HG02623 (cell line): ENCODE results near the gene CORO1C.
"Not testable (repeated sequence)": the region's sequence is repeated elsewhere in the genome, so short reads cannot be mapped to it uniquely, and the experiment has no call there.

Source experiments
- ATAC-seq: cut with Tn5 transposase; IDR thresholded peaks from one replicate; pipeline ENCODE4 v1.9.1; 2021; ENCODE audit warnings: moderate library complexity; ENCODE audit not compliant: unreplicated experiment

Gene CORO1C

DNA sequence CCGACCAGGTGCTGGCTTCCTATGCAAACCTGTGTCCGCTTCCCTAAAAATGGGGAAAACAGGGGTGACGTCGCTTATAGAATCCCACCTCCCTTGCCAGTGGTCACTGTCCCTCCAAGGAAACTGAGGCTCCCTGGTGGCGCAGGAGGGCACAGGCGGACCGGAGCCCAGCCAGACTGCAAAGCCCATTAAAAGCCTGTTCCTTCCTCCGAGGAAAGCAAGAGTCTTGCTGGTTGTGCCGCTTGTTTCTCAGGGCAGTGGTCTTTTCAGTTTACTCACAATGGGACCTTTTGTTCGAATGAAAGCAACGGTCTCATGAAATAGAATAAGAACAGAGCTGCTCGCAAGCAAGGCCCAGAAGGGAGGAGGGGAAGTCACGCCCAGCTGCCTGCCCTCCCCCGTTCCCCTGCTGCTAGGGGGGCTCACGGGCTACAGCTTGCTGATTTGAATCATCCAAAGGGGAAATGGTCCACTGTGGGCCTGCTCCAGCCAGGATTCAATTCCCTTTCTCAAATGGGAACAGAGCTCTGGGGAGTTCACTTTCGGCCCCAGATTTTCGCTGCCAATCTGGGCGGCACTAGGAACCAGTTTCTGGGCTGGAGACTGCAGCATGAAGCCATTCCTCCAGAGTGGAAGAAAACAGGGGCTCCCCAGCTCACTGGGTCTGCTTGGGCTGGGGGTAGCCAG is 93.0 kb downstream of the CORO1C start:
- ATAC-seq: no peak

DNA sequence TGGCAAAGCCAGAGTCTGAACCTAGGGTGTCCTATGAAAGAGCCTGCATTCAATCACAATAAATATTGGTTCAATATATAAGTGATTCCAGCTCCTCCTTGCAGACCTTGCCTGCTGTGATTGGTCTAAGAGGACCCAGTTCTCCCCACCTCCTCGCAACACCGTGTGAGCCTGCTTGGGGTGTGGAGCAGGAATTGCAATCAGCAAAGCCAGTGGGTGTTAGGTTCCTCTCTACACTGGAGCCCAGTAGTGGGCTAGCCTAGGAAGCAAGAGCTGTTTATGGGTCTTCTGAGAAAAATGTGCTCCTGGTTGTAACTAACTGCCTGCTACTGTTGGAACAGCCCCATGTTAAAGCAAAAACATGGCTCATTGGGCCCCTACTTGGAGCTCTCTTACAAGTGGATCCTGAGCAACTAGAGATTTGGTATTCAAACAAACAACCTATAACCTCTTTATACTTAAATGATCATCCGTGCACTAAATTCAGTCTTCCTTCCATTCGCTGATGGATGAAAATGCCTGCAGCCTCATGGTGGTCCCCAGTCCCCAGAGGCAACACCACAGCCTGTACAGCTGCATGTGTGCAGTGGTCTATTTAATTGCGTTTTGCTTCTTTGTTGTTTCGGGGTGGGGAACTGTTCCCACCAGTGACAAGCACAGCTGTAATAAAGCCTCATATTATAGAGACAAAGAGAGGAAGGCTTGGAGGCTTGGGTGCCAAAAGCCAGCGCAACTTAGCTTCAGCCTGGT is 93.9 kb downstream of the CORO1C start:
- no peak for ATAC-seq

DNA sequence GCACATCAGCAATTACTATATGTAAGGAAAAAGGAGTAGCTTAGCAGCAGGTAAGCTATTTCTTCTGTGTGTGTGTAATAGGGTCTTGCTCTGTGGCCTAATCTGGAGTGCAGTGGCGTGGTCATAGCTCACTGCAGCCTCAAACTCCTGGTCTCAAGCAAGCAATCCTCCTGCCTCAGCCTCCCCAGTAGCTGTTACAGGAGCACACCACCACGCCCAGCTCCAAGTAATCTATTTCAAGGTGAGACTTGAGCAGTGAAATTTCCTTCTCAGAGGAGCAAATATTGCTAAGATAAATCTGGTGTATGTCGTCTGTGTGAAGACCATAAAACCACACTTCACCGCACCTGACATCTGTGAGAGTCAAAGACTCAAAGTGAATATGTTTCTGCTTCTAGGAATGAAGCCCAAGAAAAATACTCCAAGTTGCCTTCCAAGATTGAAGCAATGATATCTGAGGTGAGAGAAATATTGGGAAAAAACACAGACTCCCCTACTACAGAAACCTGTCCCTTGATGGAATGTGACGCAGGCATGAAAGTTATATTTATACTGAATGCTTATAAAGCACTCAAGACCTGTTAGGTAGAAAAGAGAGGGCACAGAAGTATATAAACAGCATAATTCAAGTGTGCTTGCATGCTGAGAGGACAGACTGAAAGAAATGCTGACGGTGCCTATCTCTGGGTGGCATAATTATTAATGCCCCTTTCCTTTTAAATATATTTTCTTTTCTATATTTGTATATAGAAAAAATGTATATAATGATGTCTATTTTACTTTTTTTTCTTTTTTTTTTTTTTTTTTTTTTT is 95.1 kb downstream of the CORO1C start:
- no peak for ATAC-seq

- peak; percentile 50 for ATAC-seq
These were observed 95.9 kb downstream of the CORO1C start for GRCh38 chr12:108635201-108635996.

DNA sequence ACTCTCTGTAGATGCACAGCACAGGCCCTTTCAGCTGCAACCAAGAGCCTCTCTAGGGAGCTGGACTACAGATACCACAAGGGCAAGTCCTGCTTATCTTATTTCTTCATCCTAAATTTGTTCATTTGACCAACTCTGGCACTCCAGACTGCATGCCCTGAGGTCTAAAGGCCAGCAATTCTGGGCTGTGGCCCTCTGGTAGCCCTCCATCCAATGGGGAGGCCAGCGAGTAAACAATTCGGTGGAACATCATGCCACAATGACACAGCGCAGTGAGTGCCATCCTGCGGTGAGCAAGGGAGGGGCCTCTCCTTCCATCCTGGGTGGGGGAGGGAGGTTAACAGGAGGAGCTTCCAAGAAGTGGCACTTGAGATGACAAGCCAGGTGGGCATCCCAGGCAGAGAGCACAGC is 97.0 kb downstream of the CORO1C start:
- ATAC-seq: no peak

DNA sequence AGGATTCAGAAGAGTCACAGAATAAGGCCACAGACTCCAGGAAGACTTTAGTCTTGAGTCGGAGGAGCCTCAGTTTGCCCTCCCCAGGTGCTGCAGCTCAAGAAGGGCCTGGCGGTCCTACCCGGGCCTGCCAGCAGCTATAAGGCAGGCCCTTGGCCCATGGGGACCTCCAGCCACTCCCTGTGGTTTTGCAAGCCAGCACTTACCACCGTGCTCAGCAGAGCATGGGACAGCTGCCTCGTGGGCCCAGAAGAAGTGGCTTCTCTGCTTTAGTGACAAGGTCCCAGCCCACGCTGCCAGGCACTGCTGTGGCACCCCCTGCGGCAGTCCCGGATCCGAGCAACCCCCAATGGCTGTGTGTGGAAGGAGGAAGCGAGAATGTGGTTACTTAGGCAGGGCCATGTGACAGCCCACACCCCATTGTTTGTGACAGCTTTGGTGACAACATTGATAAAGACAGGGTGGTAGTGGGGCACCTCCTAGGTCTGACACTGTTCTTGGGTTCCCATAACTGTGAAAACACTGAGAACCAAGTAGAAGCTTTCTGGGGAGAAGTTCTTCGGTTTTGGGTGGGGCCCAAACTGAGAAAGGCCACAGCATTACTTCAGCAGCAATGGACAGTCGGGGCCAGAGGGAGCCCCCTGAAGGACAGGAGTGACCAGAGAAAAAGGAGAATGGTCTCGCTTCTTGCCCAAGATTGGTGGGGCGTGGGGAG is 97.6 kb downstream of the CORO1C start, which contains the start of gene SELPLG:
TSS of gene SELPLG (minus strand) at position 361 of the 715 bp plus-strand sequence. CDS start 9,587 bp downstream, outside the sequence.
- peak; percentile 56 for ATAC-seq

DNA sequence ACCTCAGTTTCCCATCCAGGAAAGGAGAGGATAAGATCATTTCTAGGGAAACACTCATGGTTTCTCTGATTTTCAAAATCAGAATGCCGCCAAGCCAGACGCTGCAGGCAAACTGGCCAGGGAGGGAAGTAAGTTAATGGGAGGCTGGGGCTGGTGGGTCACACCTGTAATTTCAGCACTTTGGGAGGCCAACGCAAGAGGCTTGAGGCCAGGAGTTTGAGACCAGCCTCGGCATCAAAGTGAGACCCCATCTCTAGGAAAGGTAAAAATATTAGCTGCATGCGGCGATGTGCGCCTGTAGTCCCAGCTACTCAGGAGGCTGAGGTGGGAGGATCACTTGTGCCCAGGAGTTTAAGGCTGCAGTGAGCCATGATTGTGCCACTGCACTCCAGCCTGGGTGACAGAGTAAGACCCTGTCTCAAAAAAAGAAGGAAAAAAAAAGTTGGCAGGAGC is 98.2 kb downstream of the CORO1C start:
- ATAC-seq: no peak

- not testable (repeated sequence) for ATAC-seq
These were observed 100.1 kb downstream of the CORO1C start for GRCh38 chr12:108631261-108631660.

GRCh38 chr12:108630481-108631207 is 100.7 kb downstream of the CORO1C start:
- no peak for ATAC-seq

DNA sequence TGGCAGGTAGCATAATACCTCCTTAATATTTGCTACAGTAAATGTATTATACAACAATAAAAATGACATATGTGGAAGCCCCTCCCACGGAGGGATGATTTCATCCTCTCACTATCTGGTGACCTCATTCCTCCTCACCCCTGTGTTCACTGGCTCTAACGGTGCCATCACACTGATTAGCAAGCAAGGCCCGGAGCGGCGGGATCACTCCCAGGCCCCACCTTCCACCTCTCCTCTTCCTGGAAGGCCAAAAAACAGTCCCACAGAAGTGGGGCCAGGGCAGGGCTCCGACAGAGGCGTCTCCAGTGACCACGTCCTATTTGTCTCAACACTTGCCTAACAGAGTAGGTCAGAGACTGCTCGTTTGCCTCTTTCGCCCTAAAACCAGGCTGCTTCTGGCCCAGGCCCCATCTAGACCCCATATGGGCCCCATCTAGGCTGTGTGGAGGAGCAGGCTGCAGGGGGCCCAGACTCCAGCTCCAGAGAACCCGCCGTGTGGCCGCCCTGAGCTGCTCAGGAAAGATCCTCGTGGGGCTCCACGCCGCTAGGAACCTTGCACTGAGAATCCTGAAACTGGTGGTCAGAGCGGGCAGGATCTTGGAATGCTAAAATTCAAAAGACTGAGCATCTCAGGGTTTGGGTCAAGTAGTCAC is 101.4 kb downstream of the CORO1C start:
- no peak for ATAC-seq

DNA sequence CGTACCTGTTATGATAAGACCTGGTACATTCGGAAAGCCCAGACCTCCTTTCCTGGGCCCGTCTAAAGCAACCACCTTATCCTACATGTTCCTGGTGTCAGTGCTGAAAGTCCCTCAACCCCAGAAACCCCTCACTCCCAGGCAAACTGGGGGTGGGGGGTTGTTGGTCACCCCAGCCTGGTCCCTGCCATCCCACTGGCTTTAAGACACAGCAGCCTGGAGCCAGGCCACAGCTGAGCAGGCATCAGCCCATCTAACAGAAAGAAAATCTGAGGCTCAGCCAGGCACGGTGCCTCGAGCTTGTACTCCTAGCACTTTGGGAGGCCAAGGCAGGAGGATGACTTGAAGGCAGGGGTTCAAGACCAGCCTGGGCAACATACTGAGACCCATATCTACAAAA is 102.2 kb downstream of the CORO1C start:
- no peak for ATAC-seq

DNA sequence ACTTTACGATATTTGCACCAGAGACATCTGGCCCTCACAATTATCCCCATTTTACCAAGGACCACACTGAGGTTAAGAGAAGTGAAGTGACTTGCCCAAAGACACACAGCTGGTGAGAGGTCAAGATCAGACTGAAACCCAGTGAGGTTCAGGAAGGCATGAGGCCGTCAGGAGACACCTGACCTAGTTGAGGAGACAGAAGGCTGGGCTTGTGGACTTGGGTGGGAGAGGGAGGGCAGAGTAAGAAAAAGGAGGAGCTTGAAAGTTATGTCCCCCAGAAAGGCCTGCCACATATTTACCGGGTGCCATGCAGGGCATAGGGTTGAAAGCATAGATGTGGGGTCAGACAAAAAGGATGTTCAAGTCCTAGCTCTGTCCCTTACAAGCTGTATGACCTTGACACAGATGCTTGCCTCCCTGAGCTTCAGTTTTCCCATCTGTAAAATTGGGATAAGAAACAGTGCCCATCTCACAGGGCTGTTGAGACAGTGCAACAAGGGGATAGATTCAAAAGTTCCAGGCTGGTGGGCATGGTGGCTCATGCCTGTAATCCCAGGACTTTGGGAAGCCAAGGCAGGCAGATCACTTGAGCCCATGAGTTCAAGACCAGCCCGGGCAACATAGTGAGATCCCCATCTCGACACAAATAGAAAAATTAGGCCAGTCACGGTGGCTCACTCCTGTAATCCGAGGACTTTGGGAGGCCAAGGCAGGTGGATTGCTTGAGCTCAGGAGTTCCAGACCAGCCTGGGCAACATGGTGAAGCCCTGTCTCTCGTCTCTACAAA is 104.0 kb downstream of the CORO1C start:
- ATAC-seq: no peak

GRCh38 chr12:108625228-108625627 is 106.1 kb downstream of the CORO1C start:
- ATAC-seq: no peak

- no peak for ATAC-seq
These were observed 107.7 kb downstream of the CORO1C start for GRCh38 chr12:108623577-108623976.

GRCh38 chr12:108622921-108623514 is 108.3 kb downstream of the CORO1C start:
- ATAC-seq: no peak

DNA sequence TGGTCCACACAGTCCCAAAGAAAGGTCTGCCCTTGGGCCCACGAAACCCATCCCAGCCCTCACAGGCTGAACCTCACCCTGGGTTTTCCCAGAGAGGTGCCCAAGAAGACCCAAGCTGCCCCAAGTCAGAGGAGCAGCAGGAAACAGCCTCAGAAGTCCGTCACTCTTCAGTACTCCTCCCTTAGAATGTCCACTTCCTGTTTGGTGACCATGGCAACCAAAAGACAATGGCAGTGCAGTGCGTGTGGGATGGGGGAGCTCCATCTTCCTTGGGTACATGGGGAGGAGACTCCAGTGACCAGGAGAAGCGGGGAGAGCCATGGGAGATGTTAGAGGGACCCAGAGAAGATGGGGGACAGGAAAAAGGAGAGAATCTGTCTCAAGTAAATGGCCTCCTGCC is 108.9 kb downstream of the CORO1C start:
- ATAC-seq: no peak

DNA sequence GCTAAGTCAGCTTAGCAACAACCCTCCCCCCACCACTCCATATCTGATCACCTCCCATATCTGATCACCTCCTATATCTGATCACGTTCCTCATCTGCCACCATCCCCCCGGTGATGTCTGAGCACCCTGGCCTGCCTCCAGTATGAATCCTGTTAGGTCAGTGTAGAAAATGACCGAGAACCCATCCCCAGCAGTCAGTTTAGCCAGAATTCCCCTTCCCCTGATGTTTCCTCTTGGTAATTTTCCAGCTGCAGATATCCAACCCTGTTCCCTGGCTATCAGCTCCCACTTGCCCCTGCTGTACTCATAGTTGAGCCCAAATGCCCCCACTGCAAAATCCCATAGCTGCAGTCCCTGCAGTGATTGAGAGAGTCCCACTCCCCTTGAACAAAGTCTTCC is 110.2 kb downstream of the CORO1C start:
- ATAC-seq: no peak
